ENCODE results near the gene TRAPPC12.
"Not testable (repeated sequence)": the region's sequence is repeated elsewhere in the genome, so short reads cannot be mapped to it uniquely, and the experiment has no call there.

TRAPPC12 gene

DNA sequence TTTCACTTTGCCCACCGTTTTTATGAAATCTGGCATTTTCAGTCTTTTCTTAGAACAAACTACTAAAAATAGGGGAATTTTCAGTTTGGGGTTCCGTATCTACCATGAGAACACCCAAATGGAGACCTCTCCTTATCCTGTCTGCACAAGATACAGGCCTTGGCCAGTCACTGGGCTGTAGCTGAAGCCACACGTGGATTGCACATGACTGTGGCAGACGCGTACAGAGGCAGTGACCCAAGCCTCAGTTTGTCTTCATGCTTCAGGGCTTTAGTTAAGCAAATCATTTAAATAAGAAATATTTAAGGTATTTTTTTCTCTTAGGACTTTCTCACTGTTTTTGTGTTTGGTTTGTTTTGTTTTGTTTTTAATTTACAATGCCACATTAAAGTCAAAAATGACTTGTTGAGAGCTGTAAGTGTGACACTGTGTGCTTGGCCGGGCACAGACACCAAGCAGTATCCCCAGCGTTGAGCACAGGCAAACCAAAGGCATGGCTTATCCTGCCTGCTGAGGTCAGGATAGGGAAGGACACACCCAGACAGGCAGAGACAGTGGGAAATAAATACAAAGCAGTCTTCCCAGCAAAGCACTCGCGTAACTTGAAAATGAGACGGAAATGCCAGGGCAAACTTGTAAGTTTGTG lies 53.3 kb downstream of the TRAPPC12 start:
- DNase-seq (ENCODE audit: low read depth, low spot score): no peak

DNA sequence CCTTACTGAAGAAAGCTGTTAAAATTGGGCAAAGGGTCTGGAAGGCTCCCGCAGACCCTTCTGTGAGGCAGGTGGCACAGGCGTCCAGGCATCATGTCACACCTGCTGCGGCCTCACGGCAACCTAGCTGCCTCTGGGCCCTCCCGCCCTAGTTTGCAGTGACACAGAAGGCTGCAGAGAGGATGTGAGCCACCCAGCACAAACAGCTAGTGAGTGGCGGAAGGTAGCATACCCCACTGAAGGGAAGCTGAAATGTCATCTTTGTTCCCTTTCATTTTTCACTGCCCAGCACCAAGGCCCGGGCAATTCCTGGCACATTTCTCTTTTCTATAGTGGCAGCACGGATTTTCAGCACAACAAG lies 53.8 kb downstream of the TRAPPC12 start:
- DNase-seq (ENCODE audit: low read depth, low spot score): no peak

DNA sequence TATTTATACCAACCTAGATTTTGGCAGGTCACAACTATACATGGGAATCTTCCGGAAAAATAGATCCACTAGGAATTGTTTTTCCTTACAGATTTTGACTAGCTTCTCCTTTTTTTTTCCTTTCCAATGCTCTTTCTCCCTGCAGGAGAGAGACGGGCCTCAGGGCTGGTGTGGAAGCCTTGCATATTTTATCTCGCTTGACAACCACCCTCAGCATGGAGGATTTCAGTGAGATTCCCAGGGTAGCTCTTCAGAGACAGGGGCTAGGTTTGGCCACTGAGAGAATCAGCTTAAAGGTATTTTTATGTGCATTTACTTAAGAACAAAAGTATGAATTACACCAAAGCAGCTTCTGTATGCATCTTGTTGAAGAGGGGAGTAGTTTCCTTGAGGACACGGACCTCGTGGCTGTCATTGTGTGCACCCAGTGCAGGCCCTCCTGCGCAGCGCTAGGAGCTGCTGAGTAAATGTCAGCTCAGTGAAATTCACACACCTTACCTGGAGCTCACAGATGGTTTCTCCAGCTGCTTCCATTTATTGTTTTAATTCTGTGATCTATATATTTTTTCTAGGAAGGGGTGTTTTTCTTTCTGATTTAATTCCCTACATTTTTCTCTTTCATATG lies 54.4 kb downstream of the TRAPPC12 start:
- no peak for DNase-seq (ENCODE audit: low read depth, low spot score)

DNA sequence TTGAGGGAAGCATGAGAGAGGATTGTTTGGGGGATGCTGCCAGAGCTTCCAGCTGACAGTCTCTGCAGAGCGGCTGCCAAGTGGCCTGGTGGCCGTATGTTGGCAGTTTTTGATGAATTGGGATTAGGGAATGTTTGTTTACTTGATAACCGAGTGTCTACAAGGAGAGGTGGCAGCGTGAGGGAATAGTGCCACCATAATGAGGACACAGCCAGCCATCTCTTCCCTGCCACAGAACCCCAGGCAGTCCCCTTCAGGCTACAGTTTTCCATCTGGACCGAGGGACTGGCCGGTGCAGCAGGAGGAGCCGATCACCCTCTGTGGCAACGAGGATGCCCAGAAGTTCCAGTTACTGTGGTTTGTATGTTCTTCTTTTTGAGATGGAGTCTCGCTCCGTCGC lies 55.2 kb downstream of the TRAPPC12 start:
- no peak for DNase-seq (ENCODE audit: low read depth, low spot score)

DNA sequence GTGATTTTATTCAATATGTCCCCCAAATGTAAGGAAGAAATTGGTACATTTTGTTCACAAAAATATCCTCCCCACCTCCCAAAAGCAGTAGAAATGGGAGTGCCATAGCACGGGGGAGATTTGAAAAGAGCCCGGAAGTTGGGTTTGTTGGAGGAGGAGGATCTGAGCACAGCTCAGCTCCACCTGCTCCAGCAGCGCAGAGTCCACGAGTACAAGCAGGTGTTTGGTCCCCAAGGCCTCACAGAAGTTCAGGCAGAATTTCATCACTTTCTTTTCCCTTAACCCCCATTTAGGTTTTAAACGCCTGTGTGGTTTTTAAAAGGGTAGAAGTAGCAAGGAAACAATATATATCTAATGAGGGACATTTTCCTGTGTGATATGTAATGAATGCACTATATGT lies 56.0 kb downstream of the TRAPPC12 start:
- no peak for DNase-seq (ENCODE audit: low read depth, low spot score)

DNA sequence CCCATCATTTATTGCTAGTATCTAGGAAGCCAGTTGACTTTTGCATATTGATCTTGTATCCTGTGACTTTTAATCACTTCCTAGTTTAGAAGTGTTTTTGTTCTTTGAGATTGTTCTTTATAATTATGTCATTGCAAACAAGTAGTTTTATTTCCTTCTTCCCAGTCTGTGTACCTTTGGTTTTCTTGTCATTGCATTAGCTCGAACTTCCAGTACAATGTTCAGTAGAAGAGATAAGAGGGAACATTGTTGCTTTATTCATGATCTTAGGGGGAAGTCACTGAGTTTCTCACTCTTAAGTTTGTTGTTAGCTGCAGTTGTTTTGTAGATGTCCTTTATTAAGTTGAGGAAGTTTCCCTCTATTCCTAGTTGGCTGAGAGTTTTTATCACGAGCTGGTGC lies 61.0 kb downstream of the TRAPPC12 start:
- DNase-seq (ENCODE audit: low read depth, low spot score): no peak

DNA sequence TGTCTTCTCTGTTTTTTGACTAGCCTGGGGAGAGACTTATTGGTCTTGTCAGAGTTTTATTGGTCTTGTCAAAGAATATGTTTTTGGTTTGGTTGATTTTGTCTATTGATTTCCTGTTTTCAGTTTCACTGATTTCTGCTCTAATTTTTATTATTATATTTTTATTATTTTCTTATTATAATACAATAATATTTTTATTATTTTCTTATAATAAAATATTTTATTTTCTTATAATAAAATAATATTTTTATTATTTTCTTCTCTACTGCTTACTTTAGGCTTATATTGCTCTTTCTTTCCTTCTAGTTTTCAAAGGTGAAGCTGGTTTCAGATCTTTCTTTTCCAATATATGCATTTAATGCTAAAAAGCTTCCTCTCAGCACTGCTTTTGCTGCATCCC lies 62.0 kb downstream of the TRAPPC12 start:
- no peak for DNase-seq (ENCODE audit: low read depth, low spot score)

DNA sequence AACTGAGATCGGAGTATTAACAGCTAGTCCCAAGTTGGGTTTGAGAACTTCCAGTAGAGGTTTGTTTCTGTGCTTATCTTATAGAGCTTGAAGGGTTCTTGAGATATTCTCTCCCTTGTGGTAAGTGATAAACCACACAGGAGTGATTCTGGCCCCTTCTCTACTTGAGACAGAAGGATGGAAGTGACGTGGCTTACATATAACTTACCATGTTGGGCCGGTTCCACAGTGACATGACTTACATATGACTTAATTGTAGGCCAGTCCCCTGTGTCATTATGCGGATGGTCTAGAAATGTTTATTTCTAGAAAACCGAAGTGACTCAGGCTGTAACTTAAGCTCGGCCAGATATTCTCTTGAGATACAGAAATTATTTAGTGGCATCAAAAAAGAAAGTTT lies 62.7 kb downstream of the TRAPPC12 start:
- no peak for DNase-seq (ENCODE audit: low read depth, low spot score)

DNA sequence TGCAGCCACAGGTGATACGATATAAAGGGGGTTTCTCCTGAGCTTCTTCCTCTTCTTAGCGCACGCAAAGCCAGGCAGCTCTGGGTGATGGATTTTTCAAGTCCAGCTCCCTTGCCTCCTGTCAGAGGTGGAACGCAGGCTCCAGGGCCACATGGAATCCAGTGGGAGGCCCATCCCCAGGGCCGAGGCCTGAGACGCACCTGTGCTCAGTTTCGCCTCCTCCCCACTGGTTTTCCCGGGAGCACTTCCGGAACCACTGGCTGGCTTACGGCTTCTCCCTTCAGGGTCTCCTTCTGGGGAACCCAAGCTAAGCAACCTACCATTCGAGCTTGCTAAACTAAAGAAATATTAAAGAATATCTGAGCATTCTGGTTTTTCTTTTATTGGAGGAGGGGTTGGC lies 63.6 kb downstream of the TRAPPC12 start:
- no peak for DNase-seq (ENCODE audit: low read depth, low spot score)

DNA sequence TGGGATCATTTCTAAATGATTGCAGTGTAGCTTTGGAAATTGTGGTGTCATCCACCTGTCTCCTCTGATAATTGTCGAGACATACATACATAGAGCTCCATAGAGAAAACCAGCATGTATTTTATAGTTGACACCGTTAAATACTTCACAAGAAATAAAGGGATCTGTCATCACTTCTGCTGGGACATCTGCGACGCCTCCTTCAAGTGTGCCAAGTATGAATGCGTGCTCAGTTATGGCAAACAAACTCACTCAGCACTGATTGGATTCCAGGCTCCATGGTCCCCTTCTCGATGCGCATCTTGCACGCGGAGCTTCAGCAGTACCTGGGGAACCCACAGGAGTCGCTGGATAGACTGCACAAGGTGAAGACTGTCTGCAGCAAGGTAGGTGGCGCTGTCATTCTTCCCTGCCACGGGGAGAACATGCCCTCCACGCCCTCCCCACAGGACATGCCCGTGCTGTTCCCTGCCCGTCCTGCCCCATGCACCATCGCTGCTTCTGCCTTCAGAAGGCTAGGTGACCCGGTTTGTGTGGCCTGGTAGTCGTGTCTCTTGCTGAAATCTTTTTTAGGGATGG lies 64.1 kb downstream of the TRAPPC12 start:
- no peak for DNase-seq (ENCODE audit: low read depth, low spot score)

DNA sequence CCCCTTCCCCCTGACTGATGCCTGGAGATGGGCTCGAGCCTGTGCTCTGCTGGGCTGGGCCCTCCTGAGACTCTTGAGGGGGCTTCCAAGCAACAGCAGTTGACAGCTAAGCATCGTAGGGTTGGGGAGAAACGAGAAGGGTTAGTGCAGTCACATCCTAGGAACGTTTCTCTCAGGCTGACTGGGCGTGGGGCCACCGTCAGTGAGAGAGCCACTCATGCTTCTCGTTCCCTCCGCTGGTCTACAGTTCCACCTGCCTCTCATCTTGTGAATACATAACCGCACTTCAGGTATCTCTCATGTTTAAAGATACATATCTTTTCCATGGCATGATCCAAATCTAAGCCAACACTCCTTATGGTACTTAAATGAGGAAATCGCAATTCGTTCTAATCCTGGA lies 66.4 kb downstream of the TRAPPC12 start:
- no peak for DNase-seq (ENCODE audit: low read depth, low spot score)

DNA sequence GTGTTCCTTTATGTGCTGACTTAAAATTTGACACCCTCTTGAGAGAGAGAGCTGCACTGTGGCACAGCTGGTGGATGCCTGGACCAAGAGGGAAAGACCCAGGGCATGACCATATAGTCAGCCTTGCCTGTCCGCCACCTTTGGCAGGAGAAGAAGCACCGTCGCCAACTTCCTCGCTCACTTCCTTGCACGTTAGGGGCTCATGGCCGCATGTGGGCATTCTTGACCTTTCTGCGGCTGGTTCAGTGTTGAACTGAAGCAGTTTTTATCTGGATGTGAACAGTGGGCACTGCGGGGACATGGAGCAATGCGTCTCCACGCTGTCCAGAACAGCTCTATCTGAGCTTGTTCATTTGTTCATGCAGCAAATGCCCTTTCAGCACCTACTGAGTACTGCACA lies 66.9 kb downstream of the TRAPPC12 start:
- DNase-seq (ENCODE audit: low read depth, low spot score): no peak

DNA sequence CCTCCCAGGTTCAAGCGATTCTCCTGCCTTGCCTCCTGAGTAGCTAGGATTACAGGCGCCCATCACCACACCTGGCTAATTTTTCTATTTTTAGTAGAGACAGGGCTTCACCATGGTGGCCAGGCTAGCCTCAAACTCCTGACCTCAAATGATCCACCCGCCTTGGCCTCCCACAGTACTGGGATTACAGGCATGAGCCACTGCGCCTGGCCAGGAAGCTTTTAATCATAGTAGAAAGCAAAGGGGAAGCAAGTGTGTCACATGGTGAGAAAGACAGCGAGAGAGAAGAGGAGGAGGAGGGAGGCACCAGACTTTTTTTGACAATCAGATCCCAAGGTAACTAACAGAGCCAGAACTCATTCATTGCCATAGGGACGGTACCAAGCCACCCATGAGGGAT lies 67.7 kb downstream of the TRAPPC12 start:
- DNase-seq (ENCODE audit: low read depth, low spot score): not testable (repeated sequence)

DNA sequence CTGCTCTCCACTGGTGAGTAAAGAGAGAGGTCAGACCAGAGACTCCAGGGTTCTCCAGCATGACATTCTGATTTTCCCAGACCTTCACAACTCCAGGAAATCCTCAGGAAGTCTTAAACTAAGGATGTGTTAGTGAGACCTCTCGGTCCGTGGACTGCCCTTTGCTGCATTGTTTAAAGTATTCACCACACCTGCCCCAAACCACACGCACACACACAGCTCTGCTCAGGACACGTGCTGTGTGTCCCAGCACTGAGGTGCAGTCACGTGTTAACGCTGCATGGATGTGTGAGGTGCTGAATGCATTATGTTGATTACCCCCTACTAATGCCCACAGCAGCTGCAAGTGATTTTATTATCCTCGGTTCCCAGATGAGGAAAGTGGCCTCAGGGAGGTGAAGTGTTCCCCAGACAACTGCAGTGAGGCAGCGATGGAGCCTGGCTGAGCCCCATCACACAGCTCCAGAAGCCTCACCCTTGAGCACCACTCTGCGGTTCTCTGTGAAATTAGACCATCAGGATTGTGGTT lies 68.4 kb downstream of the TRAPPC12 start:
- no peak for DNase-seq (ENCODE audit: low read depth, low spot score)

DNA sequence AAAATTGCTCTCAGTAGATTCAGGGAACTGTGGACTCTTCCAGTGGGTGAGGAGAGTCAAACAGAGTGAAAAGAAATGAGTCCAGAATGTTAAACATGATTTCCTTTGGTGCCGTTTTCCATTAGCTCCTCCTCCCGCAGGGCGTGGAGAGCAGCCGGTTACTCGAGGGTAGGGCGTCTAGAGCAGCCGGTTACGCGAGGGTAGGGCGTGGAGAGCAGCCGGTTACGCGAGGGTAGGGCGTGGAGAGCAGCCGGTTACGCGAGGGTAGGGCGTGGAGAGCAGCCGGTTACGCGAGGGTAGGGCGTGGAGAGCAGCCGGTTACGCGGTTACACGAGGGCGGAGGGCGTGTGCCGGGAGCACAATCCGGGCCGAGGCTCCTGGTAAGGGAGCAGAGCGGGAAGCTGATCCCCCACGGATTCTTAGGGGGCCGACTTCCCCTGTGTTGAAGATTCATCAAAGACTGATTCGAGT lies 69.0 kb downstream of the TRAPPC12 start:
- not testable (repeated sequence) for DNase-seq (ENCODE audit: low read depth, low spot score)

DNA sequence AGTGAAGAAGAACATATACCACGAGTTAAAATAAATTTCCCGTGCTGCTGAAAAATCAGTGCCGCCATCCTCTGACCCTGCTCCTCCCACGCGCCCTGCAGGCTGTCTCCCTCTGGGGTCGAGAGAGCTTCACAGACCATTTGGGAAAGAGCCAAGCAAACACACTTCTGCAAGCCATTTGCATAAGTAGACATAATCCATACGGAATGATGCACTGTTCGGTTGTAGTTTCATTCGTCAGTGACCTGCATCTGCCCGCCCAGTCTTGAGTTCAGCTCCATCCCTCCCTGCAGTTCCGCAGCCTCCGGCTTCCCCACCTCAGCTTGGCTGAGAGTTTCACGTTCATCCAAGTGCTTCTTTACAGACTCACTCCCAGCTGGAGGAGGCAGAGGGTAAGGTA lies 69.6 kb downstream of the TRAPPC12 start:
- DNase-seq (ENCODE audit: low read depth, low spot score): no peak

DNA sequence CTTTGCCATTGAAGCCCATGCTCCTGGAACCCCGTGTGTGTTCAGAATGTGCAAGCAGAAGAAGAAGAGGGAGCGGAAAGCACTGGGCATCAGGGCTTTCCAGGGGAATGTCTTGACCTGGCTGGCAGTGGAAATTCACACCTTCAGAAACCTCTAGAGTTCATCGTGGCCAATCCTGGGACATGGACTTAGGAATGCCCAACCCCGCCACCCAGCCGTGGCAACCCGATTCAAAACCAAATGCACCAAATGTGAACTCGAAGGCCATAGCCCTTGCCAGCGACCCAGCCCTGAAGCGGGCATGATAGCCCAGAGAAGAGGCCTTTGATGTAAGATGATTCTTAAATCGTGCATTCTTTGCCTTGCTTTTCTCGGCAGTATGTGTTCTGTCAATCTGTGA lies 70.4 kb downstream of the TRAPPC12 start:
- no peak for DNase-seq (ENCODE audit: low read depth, low spot score)

DNA sequence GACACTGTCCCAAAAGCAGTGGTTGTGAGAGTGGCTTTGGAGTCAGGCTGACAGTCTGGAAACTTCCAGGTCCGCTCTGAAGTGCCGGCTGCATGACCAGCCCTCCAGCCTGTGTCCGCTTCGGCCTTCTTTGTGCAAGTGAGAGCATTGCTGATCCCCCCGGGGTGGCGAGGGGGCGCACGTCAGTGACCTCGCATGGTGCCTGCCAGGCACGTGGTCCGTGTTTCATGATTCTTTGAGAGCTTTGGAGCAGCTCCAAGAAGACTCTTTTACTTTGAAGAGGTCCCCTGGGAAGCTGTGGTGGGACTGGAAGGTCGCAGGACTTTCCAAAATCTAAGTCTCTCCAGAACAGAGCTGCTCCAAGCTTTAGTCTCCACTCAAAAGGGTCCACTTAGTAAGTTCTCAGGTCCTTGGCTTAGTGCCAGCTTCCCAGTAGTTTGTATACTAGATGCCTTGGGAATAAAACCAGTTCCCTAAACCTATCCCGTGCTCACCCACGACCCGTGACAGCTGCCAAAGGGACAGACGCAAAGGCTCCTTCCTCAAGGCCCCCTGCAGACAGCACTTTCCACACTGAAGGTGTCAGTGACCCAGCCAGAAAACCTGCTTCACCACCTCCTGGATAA lies 71.0 kb downstream of the TRAPPC12 start:
- no peak for DNase-seq (ENCODE audit: low read depth, low spot score)

DNA sequence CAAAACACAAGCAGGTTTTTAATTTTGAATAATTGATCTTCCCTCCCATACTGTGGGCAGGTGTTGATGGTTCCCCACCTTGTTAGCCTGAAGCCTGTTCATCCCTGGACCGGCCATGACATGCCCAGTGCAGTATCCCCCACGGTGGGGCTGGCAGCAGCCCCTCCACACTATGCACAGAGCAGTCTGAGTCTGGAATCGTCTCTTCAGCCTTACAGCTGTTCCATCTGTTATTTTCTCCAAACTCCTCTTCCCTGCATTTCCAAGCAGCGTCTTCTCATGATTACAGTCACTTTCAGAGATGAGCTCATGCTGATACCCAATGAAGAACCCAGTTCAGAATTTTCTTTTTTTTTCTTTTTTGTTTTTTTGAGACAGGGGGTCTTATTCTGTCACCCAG lies 71.7 kb downstream of the TRAPPC12 start:
- no peak for DNase-seq (ENCODE audit: low read depth, low spot score)

DNA sequence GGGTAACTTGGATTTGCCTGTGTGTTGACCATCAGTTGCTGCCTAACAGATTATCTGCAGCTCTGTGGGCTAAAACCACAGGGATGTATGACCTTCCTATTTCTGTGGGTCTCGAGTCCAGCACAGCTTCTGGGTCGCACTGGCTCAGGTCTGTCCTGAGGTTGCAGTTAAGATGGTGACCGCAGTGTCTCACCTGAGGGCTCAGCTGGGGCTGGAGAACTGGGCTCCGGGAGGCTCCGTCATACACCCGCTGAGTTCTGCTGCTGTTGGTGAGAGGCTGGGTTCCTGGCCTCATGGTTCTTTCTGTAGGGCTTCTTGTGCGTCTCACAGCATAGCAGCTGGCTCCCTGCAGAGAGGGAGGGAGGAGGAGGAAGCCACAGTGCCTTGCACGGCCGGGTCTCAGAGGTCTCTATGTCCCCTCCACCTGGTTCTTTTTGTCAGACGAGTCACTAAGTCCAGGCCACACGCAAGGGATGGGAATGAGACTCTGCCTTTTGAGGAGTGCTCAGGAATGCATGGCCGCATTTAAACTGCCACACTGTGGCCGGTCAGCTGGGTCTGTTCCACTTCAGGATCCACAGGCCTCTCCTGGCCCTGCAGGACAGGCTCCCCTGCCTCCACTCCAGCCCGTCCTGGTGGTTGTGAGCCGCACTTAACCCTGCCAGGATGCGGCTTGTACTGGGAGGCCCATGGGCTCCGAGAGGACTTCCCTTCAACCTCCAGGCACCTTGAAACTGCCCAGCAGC lies 72.6 kb downstream of the TRAPPC12 start:
- DNase-seq (ENCODE audit: low read depth, low spot score): no peak

DNA sequence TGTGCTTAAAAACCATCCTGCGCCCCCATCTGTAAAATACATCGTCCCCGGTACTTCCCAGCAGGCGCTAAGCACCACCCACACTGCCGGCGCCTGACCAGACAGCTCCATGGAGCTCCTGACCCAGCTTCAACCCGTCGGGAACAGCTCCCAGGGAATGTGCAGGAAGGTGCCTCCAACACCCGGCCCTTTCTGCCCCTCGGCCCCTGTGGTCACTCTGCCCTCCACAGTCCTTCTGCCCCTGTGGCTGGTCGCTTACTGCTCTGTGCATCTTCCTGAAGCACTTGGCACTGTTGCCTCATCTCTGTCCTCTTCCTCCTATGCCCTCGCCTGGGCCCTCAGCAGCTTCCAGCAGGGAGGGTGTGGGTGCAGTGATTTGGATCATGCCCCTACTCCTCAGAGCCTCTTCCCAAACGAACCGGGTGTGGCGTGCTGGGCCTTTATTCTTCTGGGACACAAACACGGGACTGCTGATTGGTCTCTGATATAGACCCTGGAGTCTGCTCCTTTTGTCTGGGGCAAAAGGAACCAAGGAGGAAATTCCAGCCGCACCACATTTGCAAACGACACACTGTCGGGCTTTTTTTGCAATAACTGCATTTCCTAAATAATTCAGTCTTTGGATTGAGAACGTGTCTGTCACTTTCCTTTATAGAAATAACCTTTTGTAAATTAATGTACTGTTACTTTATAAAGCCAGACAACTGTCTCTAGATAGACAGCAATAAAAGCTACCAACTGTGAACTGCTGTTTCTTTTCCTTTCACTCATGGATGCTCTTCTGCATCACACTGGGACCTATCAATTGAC lies 73.9 kb downstream of the TRAPPC12 start:
- no peak for DNase-seq (ENCODE audit: low read depth, low spot score)

Measured in astrocyte of the hippocampus (primary cell).